A549 (cell line): ENCODE data around the gene CMTM4.

Source experiments
- EHMT2 ChIP-seq: fragments of 200-600 bp; sonication (generic); IDR thresholded peaks from 2 replicates; pipeline ENCODE4 v1.6.1; 2016; ENCODE audit warnings: antibody characterized with exemption, low read depth, mild to moderate bottlenecking, moderate library complexity
- HDAC2 ChIP-seq: fragments of 200-600 bp; sonication (generic); IDR thresholded peaks from 2 replicates; pipeline ENCODE4 v1.6.1; 2016
- JUN ChIP-seq, 2 experiments: fragments of >200 bp; sonication (Bioruptor Twin); formaldehyde crosslinking; IDR thresholded peaks; 2 replicates in 1 of 2; 3 replicates in 1 of 2; pipeline ENCODE4 v1.6.1; 2016 to 2017
- MAZ ChIP-seq: fragments of 150-350 bp; IDR thresholded peaks from 2 replicates; pipeline ENCODE4 v1.6.1; 2014; ENCODE audit warnings: antibody characterized with exemption, low read depth, low read length, borderline replicate concordance
- POLR2A ChIP-seq: IDR thresholded peaks from 2 replicates; pipeline ENCODE4 v1.6.1; 2012; ENCODE audit warnings: mild to moderate bottlenecking, low read length
- RCOR1 ChIP-seq: fragments of 150-350 bp; IDR thresholded peaks from 2 replicates; pipeline ENCODE4 v1.6.1; 2014; ENCODE audit warnings: antibody characterized with exemption, low read length, low read depth
- SREBF2 ChIP-seq: fragments of 450-650 bp; IDR thresholded peaks from 2 replicates; pipeline ENCODE4 v1.6.1; 2014; ENCODE audit warnings: mild to moderate bottlenecking, moderate library complexity
- ZC3H11A ChIP-seq: fragments of 450-650 bp; IDR thresholded peaks from 2 replicates; pipeline ENCODE4 v1.6.1; 2014; ENCODE audit warnings: antibody characterized with exemption, mild to moderate bottlenecking
- ZNF302 ChIP-seq: fragments of 250-450 bp; sonication (Bioruptor Pico); IDR thresholded peaks from 2 replicates; pipeline ENCODE4 v1.9.0; 2021; ENCODE audit warnings: inconsistent platforms, mild to moderate bottlenecking, moderate library complexity
- TF ChIP-seq, protein P1 (sequence below): fragments of >200 bp; sonication (Bioruptor Twin); formaldehyde crosslinking; IDR thresholded peaks from 3 replicates; pipeline ENCODE4 v1.5.1; 2016
- TF ChIP-seq, protein P2 (sequence below): fragments of 200-600 bp; sonication (generic); IDR thresholded peaks from 2 replicates; pipeline ENCODE4 v1.6.1; 2016; ENCODE audit warnings: antibody characterized with exemption, mild to moderate bottlenecking, moderate library complexity
- TF ChIP-seq, protein P3 (sequence below): IDR thresholded peaks from 2 replicates; pipeline ENCODE4 v1.6.1; 2012
- TF ChIP-seq, protein P4 (sequence below): IDR thresholded peaks from 2 replicates; pipeline ENCODE4 v1.6.1; 2012

DNA sequence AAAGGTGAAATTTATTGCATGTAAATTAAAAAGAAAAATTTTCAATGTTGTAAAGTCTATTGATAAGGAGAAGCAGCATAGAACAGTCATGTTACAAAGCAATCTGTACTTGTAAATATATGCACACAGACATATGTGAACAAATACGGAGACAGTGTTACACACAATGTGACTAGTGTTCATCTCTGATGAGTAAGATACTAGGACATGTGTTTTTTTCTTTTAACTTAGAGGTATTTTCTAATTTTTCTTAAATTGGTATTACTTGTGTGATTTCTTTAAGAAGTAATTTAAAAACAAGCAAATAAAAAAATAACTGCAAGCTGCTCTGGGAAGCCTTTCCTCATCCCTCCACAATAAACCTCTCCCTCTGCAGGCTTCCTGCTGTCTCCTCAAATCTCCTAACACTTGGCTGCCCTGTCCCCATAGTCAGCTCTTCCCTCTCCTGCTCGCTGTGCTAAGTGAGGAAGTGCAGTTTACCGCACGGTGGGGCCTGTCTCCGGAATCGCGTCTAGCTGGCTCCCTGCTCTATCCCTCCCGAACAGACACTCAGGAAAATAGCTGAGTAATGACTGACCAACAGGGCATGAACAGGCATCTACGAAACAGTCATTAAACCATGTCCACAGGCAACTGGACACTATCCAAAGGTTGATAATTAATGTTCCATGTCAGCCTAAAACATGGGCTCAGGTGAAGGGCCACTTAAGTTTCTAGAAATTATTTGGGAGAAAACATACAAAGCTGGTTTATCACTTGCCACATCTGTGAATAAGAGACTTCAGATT is 35.9 kb downstream of the CMTM4 start:
- TF ChIP-seq, protein P1, sequence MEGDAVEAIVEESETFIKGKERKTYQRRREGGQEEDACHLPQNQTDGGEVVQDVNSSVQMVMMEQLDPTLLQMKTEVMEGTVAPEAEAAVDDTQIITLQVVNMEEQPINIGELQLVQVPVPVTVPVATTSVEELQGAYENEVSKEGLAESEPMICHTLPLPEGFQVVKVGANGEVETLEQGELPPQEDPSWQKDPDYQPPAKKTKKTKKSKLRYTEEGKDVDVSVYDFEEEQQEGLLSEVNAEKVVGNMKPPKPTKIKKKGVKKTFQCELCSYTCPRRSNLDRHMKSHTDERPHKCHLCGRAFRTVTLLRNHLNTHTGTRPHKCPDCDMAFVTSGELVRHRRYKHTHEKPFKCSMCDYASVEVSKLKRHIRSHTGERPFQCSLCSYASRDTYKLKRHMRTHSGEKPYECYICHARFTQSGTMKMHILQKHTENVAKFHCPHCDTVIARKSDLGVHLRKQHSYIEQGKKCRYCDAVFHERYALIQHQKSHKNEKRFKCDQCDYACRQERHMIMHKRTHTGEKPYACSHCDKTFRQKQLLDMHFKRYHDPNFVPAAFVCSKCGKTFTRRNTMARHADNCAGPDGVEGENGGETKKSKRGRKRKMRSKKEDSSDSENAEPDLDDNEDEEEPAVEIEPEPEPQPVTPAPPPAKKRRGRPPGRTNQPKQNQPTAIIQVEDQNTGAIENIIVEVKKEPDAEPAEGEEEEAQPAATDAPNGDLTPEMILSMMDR, result no peak
- TF ChIP-seq SREBF2 (no peak), JUN (IDR thresholded peaks at IDR 0.05) (no peak), POLR2A (no peak), HDAC2 (no peak), RCOR1 (no peak), MAZ (no peak), ZC3H11A (no peak), EHMT2 (no peak), ZNF302 (CRISPR knock-in tag) (no peak)
- TF ChIP-seq, protein P2, sequence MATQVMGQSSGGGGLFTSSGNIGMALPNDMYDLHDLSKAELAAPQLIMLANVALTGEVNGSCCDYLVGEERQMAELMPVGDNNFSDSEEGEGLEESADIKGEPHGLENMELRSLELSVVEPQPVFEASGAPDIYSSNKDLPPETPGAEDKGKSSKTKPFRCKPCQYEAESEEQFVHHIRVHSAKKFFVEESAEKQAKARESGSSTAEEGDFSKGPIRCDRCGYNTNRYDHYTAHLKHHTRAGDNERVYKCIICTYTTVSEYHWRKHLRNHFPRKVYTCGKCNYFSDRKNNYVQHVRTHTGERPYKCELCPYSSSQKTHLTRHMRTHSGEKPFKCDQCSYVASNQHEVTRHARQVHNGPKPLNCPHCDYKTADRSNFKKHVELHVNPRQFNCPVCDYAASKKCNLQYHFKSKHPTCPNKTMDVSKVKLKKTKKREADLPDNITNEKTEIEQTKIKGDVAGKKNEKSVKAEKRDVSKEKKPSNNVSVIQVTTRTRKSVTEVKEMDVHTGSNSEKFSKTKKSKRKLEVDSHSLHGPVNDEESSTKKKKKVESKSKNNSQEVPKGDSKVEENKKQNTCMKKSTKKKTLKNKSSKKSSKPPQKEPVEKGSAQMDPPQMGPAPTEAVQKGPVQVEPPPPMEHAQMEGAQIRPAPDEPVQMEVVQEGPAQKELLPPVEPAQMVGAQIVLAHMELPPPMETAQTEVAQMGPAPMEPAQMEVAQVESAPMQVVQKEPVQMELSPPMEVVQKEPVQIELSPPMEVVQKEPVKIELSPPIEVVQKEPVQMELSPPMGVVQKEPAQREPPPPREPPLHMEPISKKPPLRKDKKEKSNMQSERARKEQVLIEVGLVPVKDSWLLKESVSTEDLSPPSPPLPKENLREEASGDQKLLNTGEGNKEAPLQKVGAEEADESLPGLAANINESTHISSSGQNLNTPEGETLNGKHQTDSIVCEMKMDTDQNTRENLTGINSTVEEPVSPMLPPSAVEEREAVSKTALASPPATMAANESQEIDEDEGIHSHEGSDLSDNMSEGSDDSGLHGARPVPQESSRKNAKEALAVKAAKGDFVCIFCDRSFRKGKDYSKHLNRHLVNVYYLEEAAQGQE, result no peak
- TF ChIP-seq, protein P3, sequence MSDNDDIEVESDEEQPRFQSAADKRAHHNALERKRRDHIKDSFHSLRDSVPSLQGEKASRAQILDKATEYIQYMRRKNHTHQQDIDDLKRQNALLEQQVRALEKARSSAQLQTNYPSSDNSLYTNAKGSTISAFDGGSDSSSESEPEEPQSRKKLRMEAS, result no peak; the same call in 1 of the 2 replicates
- TF ChIP-seq, protein P4, sequence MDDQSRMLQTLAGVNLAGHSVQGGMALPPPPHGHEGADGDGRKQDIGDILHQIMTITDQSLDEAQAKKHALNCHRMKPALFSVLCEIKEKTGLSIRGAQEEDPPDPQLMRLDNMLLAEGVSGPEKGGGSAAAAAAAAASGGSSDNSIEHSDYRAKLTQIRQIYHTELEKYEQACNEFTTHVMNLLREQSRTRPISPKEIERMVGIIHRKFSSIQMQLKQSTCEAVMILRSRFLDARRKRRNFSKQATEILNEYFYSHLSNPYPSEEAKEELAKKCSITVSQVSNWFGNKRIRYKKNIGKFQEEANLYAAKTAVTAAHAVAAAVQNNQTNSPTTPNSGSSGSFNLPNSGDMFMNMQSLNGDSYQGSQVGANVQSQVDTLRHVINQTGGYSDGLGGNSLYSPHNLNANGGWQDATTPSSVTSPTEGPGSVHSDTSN, result no peak
